RWPE2 (cell line): ENCODE data around the gene CYSTM1.

Experiments used
- ATAC-seq: fragments of 200-7000 bp; cut with Tn5 transposase; 3 replicates; pipeline ENCODE4 v1.9.1; 2021; ENCODE audit warnings: low read depth
- DNase-seq: peaks from one replicate; pipeline ENCODE4 v3.0.0-alpha.2; 2020; ENCODE audit warnings: low spot score
- H3K27ac ChIP-seq: fragments of 450-650 bp; 2 replicates; pipeline ENCODE4 v1.5.1; 2017; ENCODE audit warnings: mild to moderate bottlenecking; ENCODE audit not compliant: poor library complexity, severe bottlenecking
- H3K27me3 ChIP-seq: fragments of 250-450 bp; sonication (Bioruptor Pico); 2 replicates; pipeline ENCODE4 v1.5.1; 2021; ENCODE audit warnings: mild to moderate bottlenecking, moderate library complexity; ENCODE audit not compliant: insufficient read depth, poor library complexity, severe bottlenecking
- H3K36me3 ChIP-seq: fragments of 250-450 bp; sonication (Bioruptor Pico); 2 replicates; pipeline ENCODE4 v1.5.1; 2020; ENCODE audit warnings: low read depth, mild to moderate bottlenecking, moderate library complexity
- H3K4me1 ChIP-seq: fragments of 250-450 bp; sonication (Bioruptor Pico); 2 replicates; pipeline ENCODE4 v1.5.1; 2021; ENCODE audit warnings: mild to moderate bottlenecking, moderate library complexity; ENCODE audit not compliant: insufficient read depth, poor library complexity, severe bottlenecking
- H3K4me3 ChIP-seq: fragments of 250-450 bp; sonication (Bioruptor Pico); 2 replicates; pipeline ENCODE4 v1.5.1; 2021; ENCODE audit warnings: mild to moderate bottlenecking, moderate library complexity; ENCODE audit not compliant: severe bottlenecking
- H3K9me3 ChIP-seq: fragments of 250-450 bp; sonication (Bioruptor Pico); 2 replicates; pipeline ENCODE4 v1.5.1; 2021; ENCODE audit warnings: mild to moderate bottlenecking, moderate library complexity; ENCODE audit not compliant: severe bottlenecking
- TF ChIP-seq, protein P1 (sequence below): fragments of 450-650 bp; IDR thresholded peaks from one replicate; pipeline ENCODE4 v1.5.1; 2017; ENCODE audit warnings: mild to moderate bottlenecking, moderate library complexity; ENCODE audit not compliant: poor library complexity, severe bottlenecking

The CYSTM1 gene

DNA sequence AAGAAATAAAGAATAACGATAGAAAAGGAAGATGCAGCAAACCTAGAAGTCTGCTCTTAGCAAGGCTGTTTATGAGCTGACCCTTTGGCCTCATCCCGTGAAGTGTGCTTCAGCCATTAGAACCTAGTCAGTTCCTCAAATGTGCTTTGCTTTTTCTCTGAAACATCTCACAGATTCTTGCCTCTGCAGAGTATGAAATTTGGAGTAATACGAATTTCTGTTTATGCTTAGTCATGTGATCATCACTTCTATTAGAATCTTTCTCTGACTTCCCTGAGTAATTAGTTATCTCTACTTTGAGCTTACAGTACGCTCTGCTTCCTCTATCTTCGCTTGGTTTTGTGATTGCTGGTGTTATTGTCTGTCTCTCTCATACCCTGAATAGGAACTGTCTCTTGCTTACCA, 11.3 kb downstream of the CYSTM1 start:
- no peaks in the 10 kb centered on the region for H3K27me3 ChIP-seq
- no peaks in the 10 kb centered on the region for H3K9me3 ChIP-seq
- TF ChIP-seq, protein P1, sequence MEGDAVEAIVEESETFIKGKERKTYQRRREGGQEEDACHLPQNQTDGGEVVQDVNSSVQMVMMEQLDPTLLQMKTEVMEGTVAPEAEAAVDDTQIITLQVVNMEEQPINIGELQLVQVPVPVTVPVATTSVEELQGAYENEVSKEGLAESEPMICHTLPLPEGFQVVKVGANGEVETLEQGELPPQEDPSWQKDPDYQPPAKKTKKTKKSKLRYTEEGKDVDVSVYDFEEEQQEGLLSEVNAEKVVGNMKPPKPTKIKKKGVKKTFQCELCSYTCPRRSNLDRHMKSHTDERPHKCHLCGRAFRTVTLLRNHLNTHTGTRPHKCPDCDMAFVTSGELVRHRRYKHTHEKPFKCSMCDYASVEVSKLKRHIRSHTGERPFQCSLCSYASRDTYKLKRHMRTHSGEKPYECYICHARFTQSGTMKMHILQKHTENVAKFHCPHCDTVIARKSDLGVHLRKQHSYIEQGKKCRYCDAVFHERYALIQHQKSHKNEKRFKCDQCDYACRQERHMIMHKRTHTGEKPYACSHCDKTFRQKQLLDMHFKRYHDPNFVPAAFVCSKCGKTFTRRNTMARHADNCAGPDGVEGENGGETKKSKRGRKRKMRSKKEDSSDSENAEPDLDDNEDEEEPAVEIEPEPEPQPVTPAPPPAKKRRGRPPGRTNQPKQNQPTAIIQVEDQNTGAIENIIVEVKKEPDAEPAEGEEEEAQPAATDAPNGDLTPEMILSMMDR, result no peak
- no peak overlapping the region for H3K27ac ChIP-seq
- H3K4me3 ChIP-seq, result no peak overlapping the region
- peaks cover 9% of the 10 kb centered on the region for H3K4me1 ChIP-seq
- no peaks in the 10 kb centered on the region for H3K36me3 ChIP-seq
- no peak for ATAC-seq
- no peak for DNase-seq

GRCh38 chr5:140189253-140189652, 14.3 kb downstream of the CYSTM1 start:
- no peaks in the 10 kb centered on the region for H3K36me3 ChIP-seq
- no peak for ATAC-seq
- H3K4me3 ChIP-seq, result no peak overlapping the region
- H3K4me1 ChIP-seq, result peaks cover 5% of the 10 kb centered on the region
- no peaks in the 10 kb centered on the region for H3K27me3 ChIP-seq
- H3K27ac ChIP-seq, result no peak overlapping the region
- TF ChIP-seq, protein P1, result no peak
- no peak for DNase-seq
- no peaks in the 10 kb centered on the region for H3K9me3 ChIP-seq

DNA sequence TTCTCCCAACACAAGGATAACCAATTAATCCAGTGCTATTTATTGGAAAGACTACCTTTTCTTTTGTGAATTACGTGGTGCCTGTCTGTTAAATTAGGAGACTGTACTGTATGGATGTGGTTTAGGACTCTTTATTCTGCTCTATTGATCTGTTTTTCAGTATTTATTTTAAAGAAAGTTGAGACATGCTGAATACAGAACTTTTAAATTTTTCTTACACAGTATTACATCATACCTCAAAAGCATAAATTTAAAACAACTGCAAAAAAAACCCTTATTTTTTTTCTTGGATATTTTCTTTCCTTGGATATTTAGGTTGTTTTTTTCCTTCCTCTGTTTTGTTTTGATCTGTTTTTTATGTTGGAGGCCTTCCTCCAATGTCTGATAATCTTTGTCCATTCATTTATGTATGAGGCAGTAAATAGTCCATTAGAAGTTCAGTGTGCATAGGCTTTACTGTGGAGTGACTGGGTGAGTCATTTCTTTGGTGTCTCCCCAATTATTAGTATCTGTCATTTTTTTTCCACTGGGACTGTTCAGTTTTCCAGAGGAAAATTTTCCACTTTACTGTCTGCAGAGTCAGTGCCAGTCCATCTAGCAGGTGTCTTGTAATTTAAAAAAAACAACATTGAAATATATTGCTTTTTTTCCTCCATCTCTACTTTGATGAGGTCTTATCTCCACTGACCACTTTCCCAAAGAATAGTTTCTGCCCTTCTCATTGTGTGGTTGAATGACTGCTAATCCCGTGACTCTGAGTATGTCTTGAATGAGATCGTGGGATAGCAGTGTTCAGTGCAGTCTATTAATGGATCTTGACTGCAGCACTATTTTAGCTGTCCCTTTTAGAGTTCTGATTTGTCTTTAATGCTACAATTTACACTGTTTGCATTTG, 15.2 kb downstream of the CYSTM1 start:
- Histone ChIP-seq H3K36me3 (0 out of 2 replicates have a peak, but pooled peaks cover 5% of the 10 kb centered on the region), H3K9me3 (no peaks in the 10 kb centered on the region), H3K27me3 (no peaks in the 10 kb centered on the region), H3K27ac (no peak overlapping the region), H3K4me3 (no peak overlapping the region), H3K4me1 (peaks cover 5% of the 10 kb centered on the region)
- DNase-seq (no peak), ATAC-seq (0 out of 3 replicates have a peak, but pooled peaks have one; percentile 29)
- TF ChIP-seq, protein P1, result no peak

GRCh38 chr5:140190872-140191218, 15.9 kb downstream of the CYSTM1 start:
- Histone ChIP-seq H3K4me3 (no peak overlapping the region), H3K9me3 (no peaks in the 10 kb centered on the region), H3K27me3 (no peaks in the 10 kb centered on the region), H3K4me1 (peaks cover 5% of the 10 kb centered on the region), H3K27ac (no peak overlapping the region), H3K36me3 (0 out of 2 replicates have a peak, but pooled peaks cover 5% of the 10 kb centered on the region)
- ATAC-seq (no peak), DNase-seq (no peak)
- TF ChIP-seq, protein P1, result no peak
